PC-3 (cell line): ENCODE results near the gene TNK1. TPM values are rescaled to one million over a fixed set of nuclear protein-coding genes. Genes with fewer than 3 reads are reported as not detected.

ENCODE experiments used
- ATAC-seq: fragments of 200-7000 bp; cut with Tn5 transposase; 2 replicates; pipeline ENCODE4 v1.9.1; 2020; ENCODE audit warnings: mild to moderate bottlenecking, moderate library complexity
- BruUV-seq: library from RNA; stranded (reverse); fragments of 400-500 nt; replicated peaks from 2 replicates; lab custom pipeline; 2021; lab: Mats Ljungman, UMichigan
- CTCF ChIA-PET: fragments of 300-600 bp; sonication (Branson Sonifier 250); formaldehyde crosslinking; loops from one replicate; lab custom pipeline; 2022; ENCODE audit warnings: antibody characterized with exemption; lab: Charles Lee
- POLR2A ChIA-PET: fragments of 300-600 bp; sonication (Branson Sonifier 250); formaldehyde crosslinking; loops from one replicate; lab custom pipeline; 2022; ENCODE audit warnings: antibody characterized with exemption; ENCODE audit not compliant: unreplicated experiment; lab: Charles Lee
- DNase-seq: peaks from one replicate; pipeline ENCODE4 v3.0.0-alpha.2; 2015
- H2AFZ ChIP-seq: fragments of 300-600 bp; sonication (generic); 2 replicates; pipeline ENCODE4 v1.6.0; 2016; ENCODE audit warnings: antibody characterized with exemption, low read length
- H3F3A ChIP-seq: fragments of 300-600 bp; sonication (generic); one replicate; pipeline ENCODE4 v1.6.0; 2017; ENCODE audit warnings: antibody characterized with exemption, low read length, control low read depth, mild to moderate bottlenecking; ENCODE audit not compliant: unreplicated experiment
- H3K27ac ChIP-seq: fragments of 300-600 bp; sonication (generic); 2 replicates; pipeline ENCODE4 v1.5.1; 2016; ENCODE audit warnings: mild to moderate bottlenecking, low read length
- H3K27me3 ChIP-seq: fragments of 300-600 bp; sonication (generic); 2 replicates; pipeline ENCODE4 v1.6.1; 2016; ENCODE audit warnings: low read length, mixed read lengths
- H3K36me3 ChIP-seq: fragments of 300-600 bp; sonication (generic); 2 replicates; pipeline ENCODE4 v1.6.1; 2016; ENCODE audit warnings: low read depth, mixed run types, low read length, mixed read lengths
- H3K4me1 ChIP-seq: fragments of 300-600 bp; sonication (generic); 2 replicates; pipeline ENCODE4 v1.5.1; 2016; ENCODE audit warnings: low read length; ENCODE audit not compliant: insufficient read depth
- H3K4me2 ChIP-seq: fragments of 300-600 bp; sonication (generic); 2 replicates; pipeline ENCODE4 v1.6.0; 2016; ENCODE audit warnings: low read length
- H3K4me3 ChIP-seq: fragments of 300-600 bp; sonication (generic); 2 replicates; pipeline ENCODE4 v1.5.1; 2016; ENCODE audit warnings: mild to moderate bottlenecking, low read length, mixed read lengths
- H3K79me2 ChIP-seq: fragments of 300-600 bp; sonication (generic); 2 replicates; pipeline ENCODE4 v1.6.1; 2017; ENCODE audit warnings: low read length, mixed read lengths
- H3K9ac ChIP-seq: fragments of 300-600 bp; sonication (generic); 2 replicates; pipeline ENCODE4 v1.6.0; 2016; ENCODE audit warnings: mild to moderate bottlenecking, low read length
- H3K9me2 ChIP-seq: fragments of 300-600 bp; sonication (generic); replicated peaks from 2 replicates; pipeline ENCODE4 v1.6.1; 2016; ENCODE audit warnings: mixed run types, low read length, mixed read lengths
- H3K9me3 ChIP-seq: fragments of 300-600 bp; sonication (generic); 2 replicates; pipeline ENCODE4 v1.6.1; 2016; ENCODE audit warnings: low read length, mixed read lengths
- H4K20me1 ChIP-seq: fragments of 300-600 bp; sonication (generic); 2 replicates; pipeline ENCODE4 v1.6.1; 2016; ENCODE audit warnings: low read length, mixed read lengths
- EZH2 ChIP-seq: fragments of 300-600 bp; sonication (generic); IDR thresholded peaks from one replicate; pipeline ENCODE4 v1.6.1; 2017; ENCODE audit warnings: antibody characterized with exemption, mild to moderate bottlenecking, low read length; ENCODE audit not compliant: unreplicated experiment
- EZH2phosphoT487 ChIP-seq: fragments of 300-600 bp; sonication (generic); IDR thresholded peaks from 2 replicates; pipeline ENCODE4 v1.6.1; 2018; ENCODE audit warnings: mild to moderate bottlenecking, antibody characterized with exemption, low read length, borderline replicate concordance
- intact Hi-C: fragments of 100-400 bp; cut with micrococcal nuclease; formaldehyde crosslinking; loops from 2 replicates; pipeline ENCODE4 v1.9.0; 2023
- total RNA-seq: library from RNA; depleted of rRNA; stranded (reverse); fragments of >200 nt; gene quantifications from 2 replicates; pipeline ENCODE4 v1.2.3, GENCODE V29; 2014
- TF ChIP-seq, protein P1 (sequence below): fragments of 300-600 bp; sonication (generic); conservative IDR thresholded peaks from 2 replicates; pipeline ENCODE4 v1.5.1; 2017; ENCODE audit warnings: antibody characterized with exemption, low read depth, mild to moderate bottlenecking, low read length

Gene TNK1
- total RNA-seq, 1 experiment from 2014 or later, result 10.8 TPM

DNA sequence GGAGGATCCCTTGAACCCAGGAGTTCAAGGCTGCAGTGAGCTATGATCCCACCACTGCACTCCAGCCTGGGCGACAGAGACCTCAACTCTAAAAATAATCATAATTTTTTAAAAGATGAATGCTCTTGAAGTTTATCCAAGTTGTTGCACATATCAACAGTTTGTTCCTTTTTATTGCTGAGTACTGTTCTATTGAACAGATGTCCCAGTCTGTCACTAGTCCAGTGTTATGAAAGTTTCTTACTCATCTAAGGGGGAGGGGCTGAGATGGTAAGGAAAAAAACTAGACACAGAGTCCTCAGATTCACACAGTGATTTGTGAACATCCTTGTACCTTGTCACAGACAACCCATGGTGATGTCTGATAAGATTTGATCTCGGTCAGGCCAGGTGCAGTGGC, 40.7 kb upstream of the TNK1 start:
- Histone ChIP-seq H3F3A (no peaks in the 10 kb centered on the region), H4K20me1 (no peaks in the 10 kb centered on the region), H3K4me1 (no peaks in the 10 kb centered on the region), H3K4me2 (no peak overlapping the region), H3K27ac (no peak overlapping the region), H3K9me2 (no peaks in the 10 kb centered on the region), H3K79me2 (no peaks in the 10 kb centered on the region), H3K27me3 (no peaks in the 10 kb centered on the region), H3K4me3 (no peak overlapping the region), H3K36me3 (no peaks in the 10 kb centered on the region), H2AFZ (no peak overlapping the region), H3K9ac (no peak overlapping the region), H3K9me3 (no peaks in the 10 kb centered on the region)
- no peak for TF ChIP-seq EZH2phosphoT487
- TF ChIP-seq EZH2, result no peak
- TF ChIP-seq, protein P1, sequence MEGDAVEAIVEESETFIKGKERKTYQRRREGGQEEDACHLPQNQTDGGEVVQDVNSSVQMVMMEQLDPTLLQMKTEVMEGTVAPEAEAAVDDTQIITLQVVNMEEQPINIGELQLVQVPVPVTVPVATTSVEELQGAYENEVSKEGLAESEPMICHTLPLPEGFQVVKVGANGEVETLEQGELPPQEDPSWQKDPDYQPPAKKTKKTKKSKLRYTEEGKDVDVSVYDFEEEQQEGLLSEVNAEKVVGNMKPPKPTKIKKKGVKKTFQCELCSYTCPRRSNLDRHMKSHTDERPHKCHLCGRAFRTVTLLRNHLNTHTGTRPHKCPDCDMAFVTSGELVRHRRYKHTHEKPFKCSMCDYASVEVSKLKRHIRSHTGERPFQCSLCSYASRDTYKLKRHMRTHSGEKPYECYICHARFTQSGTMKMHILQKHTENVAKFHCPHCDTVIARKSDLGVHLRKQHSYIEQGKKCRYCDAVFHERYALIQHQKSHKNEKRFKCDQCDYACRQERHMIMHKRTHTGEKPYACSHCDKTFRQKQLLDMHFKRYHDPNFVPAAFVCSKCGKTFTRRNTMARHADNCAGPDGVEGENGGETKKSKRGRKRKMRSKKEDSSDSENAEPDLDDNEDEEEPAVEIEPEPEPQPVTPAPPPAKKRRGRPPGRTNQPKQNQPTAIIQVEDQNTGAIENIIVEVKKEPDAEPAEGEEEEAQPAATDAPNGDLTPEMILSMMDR, result no peak
- peak; percentile 19 for DNase-seq
- no TSS peak for BruUV-seq
- intact Hi-C loops, result no loop called here
- ChIA-PET POLR2A (no interaction called here), CTCF (no interaction called here)
- ATAC-seq, result no peak

DNA sequence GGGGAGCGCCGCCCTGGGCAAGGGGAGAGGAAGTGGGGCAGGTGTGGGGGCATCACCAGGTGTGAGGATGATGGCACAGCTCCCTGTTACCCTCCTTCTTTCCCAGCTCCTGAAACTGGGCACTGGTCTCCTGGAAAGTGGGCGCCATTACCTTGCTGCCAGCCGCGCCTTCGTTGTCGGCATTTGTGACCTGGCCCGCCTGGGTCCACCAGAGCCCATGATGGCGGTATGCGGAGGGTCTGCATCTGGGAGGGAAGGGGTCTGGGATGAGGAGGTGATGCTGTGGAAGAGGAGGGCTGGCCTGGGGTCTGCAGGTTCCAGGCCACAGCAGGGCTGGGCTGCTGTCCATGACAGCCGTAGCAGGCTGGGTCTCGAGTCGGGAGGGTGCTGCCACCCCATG, 39.0 kb upstream of the TNK1 start:
- ChIA-PET CTCF (no interaction called here), POLR2A (interaction anchor here (0.6 kb wide), 1 partner anchor 283 kb away, joined by 3 read pairs; no protein-coding TSS in a partner anchor)
- no peak overlapping the region for H2AFZ ChIP-seq
- no peaks in the 10 kb centered on the region for H3F3A ChIP-seq
- H3K27ac ChIP-seq, result no peak overlapping the region
- no peaks in the 10 kb centered on the region for H3K9me2 ChIP-seq
- intact Hi-C loops, result no loop called here
- no peaks in the 10 kb centered on the region for H3K9me3 ChIP-seq
- H4K20me1 ChIP-seq, result no peaks in the 10 kb centered on the region
- no peak for ATAC-seq
- no peaks in the 10 kb centered on the region for H3K4me1 ChIP-seq
- TF ChIP-seq EZH2 (no peak), EZH2phosphoT487 (no peak)
- TF ChIP-seq, protein P1, result no peak
- no peak overlapping the region for H3K9ac ChIP-seq
- no peak overlapping the region for H3K4me3 ChIP-seq
- DNase-seq, result no peak
- no peaks in the 10 kb centered on the region for H3K79me2 ChIP-seq
- H3K4me2 ChIP-seq, result no peak overlapping the region
- no TSS peak for BruUV-seq
- H3K27me3 ChIP-seq, result no peaks in the 10 kb centered on the region
- H3K36me3 ChIP-seq, result no peaks in the 10 kb centered on the region

DNA sequence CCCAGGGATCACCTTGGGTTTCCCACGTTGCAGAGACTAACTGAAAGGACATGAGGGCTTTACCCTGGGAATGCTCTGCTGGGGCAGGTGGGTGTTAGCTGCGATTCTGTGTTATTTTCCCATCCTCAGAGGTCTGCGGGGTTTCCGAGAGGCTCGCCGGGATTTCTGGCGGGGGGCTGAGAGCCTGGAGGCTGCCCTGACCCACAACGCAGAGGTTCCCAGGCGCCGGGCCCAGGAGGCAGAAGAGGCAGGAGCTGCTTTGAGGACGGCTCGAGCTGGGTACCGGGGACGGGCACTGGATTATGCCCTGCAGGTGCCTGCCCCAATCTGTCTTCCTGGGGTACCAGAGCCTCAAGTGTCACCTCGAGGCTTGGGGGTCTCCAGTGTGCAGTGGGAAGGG, 37.6 kb upstream of the TNK1 start:
- POLR2A ChIA-PET, result no interaction called here
- Histone ChIP-seq H3K9ac (no peak overlapping the region), H4K20me1 (no peaks in the 10 kb centered on the region), H3K9me3 (no peaks in the 10 kb centered on the region), H3K9me2 (no peaks in the 10 kb centered on the region), H3K27me3 (no peaks in the 10 kb centered on the region), H2AFZ (no peak overlapping the region), H3K4me1 (no peaks in the 10 kb centered on the region), H3K27ac (no peak overlapping the region), H3K4me2 (no peak overlapping the region), H3F3A (no peaks in the 10 kb centered on the region), H3K36me3 (no peaks in the 10 kb centered on the region), H3K79me2 (no peaks in the 10 kb centered on the region), H3K4me3 (no peak overlapping the region)
- intact Hi-C loops, result no loop called here
- DNase-seq (no peak), ATAC-seq (no peak)
- no peak for TF ChIP-seq EZH2phosphoT487
- TF ChIP-seq, protein P1, result no peak
- no peak for TF ChIP-seq EZH2
- BruUV-seq, result no TSS peak
- CTCF ChIA-PET, result interaction anchor here (0.6 kb wide), 1 partner anchor 180 kb away, joined by 4 read pairs; no protein-coding TSS in a partner anchor
